ENCODE measurements around the gene SORBS1.

The SORBS1 gene

GRCh38 chr10:95281206-95281605 lies 280.0 kb downstream of the SORBS1 start:
- no peak for DNase-seq

GRCh38 chr10:95280637-95281036 lies 280.5 kb downstream of the SORBS1 start:
- no peak for DNase-seq

GRCh38 chr10:95279042-95279820 lies 281.9 kb downstream of the SORBS1 start:
- no peak for DNase-seq

DNA sequence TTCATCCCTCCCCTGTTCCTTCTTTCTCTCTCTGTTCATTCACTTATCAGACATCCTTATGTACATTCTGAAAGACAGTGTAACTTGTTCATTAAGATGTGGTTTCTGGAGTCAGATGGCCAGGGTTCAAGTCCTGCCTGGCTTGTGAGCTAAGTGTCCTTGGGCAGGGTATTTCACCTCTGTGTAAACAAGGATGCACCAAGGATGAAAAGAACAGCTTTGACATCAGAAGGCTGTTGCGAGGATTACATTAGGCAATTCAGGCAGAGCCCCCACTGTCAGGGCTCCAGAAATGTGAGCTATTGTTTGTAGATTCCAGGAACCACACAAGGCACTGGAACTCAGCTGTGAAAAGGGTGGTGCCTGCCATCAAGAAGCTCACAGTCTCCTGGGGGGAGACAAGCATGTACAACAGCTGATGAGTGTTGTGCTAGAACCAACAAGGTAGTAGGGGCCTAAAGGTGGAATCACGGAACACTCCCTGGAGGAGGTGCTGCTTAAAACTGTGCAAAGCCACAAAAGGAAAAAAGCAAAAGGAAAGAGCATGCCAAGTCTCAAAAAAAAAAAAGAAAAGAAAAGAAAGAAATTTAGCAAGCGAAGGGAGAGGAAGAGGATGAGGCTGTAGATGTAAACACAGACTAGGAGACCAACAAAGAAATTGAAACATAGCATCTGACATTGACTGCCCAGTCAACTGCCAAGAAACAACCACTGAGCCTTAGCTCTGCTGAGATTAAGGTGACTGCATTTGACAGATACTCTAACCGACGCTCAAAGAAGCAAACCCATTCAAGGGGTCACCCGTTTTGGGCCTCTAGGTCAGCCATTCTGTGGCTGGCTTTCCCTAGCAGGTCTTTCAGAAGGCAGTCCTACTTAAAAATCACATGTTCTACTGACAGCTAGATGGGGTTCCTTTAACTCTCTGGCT lies 282.8 kb downstream of the SORBS1 start:
- DNase-seq, result no peak

- DNase-seq, result no peak
These were observed 283.6 kb downstream of the SORBS1 start for GRCh38 chr10:95277614-95278013.

- no peak for DNase-seq
These were observed 284.0 kb downstream of the SORBS1 start for GRCh38 chr10:95277201-95277570.

DNA sequence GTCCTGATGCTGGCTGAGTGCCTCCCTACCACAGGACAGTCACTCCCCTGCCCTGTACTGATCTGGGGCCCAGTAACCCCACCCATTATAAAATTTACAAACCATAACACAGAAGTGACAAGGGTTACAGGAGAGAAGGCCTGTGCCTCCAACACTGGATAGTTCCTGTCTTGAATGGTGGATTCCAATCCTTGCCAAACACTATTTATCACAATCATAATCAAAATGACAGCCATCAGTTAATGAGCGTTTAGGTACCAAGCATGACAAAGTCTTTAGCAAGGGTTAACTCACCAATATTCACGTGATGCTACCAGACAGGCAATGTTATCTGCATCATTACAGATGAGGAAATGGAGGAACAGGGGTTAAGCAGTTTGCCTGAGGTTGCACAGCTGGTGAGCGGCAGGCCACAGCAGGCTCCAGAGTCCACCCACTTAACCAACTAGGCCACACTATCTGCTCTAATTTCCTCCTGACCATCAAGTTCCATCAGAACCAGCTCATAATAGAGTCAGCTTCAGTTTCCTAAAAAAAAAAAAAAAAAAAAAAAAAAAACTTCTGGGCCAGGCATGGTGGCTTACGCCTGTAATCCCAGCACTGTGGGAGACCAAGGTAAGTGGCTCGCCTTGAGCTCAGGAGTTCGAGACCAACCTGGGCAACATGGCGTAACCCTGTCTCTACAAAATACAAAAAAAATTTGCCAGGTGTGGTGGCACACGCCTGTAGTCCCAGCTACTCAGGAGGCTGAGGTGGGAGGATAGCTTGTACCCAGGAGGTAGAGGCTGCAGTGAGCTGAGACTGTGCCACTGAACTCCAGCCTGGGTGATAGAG lies 284.6 kb downstream of the SORBS1 start:
- no peak for DNase-seq

DNA sequence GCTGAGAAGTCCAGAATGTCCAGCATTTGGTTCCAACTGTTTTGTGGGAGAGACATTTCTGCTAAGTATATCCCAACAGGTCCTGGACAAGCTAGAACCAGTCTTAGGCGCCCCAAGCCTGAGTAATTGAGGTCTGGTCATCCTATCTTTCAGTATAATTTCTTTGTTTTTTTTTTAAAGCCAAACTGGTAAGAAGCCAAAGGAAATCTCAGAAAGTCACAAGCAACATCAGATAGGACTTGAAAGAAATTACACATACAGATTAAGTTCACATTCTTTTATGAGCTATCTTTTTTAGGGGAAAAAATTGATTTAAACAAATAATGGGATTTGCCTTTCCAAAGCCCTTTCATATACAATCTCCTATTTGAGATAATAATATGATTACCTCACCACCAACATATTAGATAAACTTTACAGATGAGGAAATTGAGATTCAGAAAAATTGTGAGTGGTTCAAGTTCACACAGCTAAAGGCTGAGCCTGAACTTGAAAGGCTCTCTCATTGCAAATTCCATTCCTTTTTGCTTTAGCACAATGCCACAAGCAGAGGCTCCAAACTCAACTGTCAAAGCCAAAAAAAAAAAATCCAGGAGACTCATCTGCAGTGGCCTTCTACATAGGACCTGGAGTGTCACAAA lies 285.3 kb downstream of the SORBS1 start:
- DNase-seq, result no peak

DNA sequence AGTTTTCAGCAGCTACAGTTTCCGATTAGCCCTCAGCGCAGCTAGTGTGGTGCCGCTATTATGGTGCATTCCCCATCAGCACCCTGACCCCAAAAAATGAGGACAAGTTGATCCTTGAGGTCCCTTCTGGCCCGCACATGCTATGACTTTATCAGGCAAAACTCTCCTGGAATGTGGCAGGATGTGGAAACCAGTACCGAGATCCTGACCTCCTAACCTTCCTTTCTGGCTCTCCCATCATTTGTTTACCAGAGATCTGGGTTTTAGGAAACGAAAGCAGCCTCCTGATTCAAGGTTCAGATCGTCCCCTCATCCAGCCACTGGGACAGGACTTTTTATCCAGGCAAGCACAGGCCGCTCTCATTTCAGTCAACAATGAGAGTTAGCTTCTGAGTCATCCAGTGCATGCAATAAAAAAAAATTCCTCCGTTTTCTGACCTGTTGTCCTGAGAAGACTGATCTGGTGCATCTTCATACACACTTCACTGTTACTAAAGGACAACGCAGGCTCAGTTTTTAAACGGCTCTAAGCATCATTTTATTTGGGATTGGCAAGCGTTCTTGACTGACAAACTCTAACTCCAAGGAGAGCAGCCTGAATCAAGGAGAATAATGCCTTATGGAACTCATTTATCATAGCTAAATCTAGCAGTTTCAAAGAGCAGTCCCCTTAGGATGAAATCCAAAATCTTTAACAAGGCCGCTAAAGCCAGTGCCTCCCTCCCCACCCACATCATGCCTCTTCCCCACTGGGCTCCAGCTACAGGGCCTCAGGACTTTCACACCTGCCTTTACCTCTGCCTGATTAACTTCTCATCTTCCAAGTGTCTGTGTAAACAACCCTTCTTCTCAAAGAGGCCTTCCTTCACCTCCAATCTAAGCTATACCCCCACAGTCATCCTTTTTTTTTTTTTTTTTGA lies 287.5 kb downstream of the SORBS1 start:
- DNase-seq, result no peak

DNA sequence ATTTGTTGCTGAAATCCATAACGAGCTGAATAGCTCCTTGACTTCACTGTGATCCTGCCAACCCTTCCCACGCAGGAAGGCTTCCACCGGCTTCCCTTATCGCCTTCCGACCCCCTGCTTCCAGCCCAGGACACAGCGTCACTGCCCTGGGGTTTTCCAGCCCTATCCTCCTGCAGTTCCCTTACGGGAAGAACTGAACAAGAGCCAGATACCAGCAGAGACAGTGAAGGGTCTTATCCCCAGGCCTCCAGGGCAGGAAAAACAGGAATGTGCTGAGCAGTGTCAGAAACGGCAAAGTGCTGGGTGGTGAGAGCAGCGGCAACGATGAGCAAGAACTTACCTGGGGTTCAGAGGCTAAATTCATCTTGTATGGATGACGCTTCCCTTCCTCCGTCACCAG lies 292.7 kb downstream of the SORBS1 start:
- DNase-seq, result no peak

DNA sequence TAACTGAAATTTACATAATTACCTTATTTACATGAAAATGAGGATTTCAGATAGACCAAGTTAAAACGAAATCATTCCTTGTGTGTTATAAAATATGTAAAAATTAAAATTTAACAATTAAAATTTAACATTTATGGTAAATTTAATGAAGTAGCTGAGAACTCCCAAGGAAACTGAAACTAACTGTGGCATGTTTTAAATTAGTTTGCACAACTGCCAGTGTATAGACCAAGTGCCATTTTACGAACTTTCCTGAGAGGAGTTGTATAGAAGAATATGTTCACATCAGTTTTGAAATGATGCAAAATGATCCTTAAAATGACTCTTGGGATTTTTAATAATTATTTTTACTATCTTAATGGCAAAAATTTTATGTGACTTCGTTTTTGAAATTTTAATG lies 293.9 kb downstream of the SORBS1 start:
- no peak for DNase-seq

GRCh38 chr10:95266674-95267095 lies 294.5 kb downstream of the SORBS1 start:
- no peak for DNase-seq

GRCh38 chr10:95265572-95265971 lies 295.6 kb downstream of the SORBS1 start:
- DNase-seq, result no peak

DNA sequence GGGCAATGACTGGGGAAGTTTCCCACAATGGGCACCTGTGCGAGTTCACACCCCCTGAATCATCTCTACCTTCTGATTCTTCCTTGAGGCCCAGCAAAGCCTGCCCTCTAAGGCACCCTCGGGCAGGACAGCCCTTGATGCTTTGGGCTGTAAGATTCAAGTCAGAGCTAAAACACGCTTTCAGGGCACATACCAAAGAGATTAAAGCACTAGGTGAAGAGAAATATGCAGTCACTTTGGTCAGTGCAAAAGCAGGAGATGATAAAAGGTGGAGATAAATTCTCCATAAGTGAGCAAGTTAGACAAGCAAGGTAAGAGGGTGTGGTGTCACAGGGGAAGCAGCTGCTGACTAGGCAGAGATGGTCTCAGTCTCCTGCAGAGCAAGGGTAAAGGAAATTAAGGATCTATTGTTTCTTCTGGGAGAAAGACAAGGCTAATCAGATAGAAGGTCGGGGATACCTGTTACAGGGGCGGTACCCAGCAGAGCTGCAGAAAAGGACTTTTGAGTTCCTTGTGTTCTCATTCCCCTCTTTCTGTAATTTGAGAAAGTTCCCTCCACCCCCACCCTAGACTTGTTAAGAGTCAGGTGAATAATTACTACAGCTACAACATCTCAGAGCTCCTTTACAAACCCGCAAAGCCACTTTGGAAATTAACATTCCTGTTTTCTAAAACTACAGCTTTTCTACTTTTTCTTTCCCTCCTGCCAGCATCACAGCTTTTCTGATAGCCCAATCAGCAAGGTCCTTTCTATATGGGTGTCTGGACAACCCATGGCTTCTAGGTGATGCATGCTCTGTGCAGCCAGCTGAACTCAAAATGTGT lies 296.7 kb downstream of the SORBS1 start:
- no peak for DNase-seq

GRCh38 chr10:95263864-95264226 lies 297.3 kb downstream of the SORBS1 start:
- no peak for DNase-seq

- no peak for DNase-seq
These were observed 298.2 kb downstream of the SORBS1 start for GRCh38 chr10:95262763-95263518.

GRCh38 chr10:95261926-95262325 lies 299.2 kb downstream of the SORBS1 start:
- DNase-seq, result no peak
